ENCODE results near the gene KIF18A. TPM values are rescaled to one million over a fixed set of nuclear protein-coding genes. Genes with fewer than 3 reads are reported as not detected.

Gene KIF18A
- total and polyA plus RNA-seq, 8 donors = 4.2 to 14.1 (median 7.2) TPM

DNA sequence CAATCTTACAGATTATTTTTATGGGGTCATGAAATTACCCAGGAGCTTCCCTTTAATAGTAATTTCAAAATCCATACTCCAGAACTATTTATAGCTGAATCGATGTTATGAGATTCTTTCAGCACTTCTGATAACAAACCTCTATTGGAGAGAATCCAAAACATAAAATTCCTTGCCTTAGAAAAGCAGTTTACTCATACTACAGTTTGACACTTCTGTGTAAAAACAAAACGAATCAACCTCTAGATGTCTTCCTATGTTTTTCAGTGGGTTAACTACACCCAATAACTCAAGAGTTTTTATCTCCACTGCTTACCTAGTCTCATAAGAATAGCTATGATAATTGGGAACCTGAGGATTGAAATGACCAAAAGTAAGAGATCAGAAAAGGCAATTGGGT is 35.6 kb downstream of the KIF18A start:
- no peak for DNase-seq
- intact Hi-C loops (cut with DNase I) = no loop called here
- no peaks in the 10 kb centered on the region for H3K9me3 ChIP-seq
- H3K36me3 ChIP-seq = peaks cover 0 to 4% of the 10 kb centered on the region in 2 donors
- no peak overlapping the region for H3K4me3 ChIP-seq
- TF ChIP-seq, protein P1, sequence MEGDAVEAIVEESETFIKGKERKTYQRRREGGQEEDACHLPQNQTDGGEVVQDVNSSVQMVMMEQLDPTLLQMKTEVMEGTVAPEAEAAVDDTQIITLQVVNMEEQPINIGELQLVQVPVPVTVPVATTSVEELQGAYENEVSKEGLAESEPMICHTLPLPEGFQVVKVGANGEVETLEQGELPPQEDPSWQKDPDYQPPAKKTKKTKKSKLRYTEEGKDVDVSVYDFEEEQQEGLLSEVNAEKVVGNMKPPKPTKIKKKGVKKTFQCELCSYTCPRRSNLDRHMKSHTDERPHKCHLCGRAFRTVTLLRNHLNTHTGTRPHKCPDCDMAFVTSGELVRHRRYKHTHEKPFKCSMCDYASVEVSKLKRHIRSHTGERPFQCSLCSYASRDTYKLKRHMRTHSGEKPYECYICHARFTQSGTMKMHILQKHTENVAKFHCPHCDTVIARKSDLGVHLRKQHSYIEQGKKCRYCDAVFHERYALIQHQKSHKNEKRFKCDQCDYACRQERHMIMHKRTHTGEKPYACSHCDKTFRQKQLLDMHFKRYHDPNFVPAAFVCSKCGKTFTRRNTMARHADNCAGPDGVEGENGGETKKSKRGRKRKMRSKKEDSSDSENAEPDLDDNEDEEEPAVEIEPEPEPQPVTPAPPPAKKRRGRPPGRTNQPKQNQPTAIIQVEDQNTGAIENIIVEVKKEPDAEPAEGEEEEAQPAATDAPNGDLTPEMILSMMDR (IDR thresholded peaks at IDR 0.05) = no peak
- no peaks in the 10 kb centered on the region for H3K27me3 ChIP-seq
- H3K4me1 ChIP-seq = no peaks in the 10 kb centered on the region
- H3K27ac ChIP-seq = no peak overlapping the region
- ATAC-seq = no peak

DNA sequence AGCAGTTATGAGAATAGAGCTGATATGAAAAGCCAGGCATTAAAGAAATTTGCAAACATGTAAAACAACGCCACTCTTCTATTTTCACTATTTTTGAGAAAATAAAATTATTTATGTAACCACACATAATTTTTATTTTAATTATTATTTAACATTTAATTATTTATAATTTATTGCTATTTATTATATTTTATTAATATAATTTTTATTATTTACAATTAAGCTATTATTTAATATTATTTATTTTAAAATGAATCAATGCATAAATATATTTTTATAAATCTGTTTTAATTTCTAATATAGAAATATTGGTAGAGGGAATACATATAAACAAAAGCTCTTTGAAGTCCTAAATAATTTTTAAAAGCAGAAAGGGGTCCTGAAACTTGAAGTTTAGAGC is 36.7 kb downstream of the KIF18A start:
- intact Hi-C loops (cut with DNase I) = no loop called here
- Histone ChIP-seq H3K27ac (no peak overlapping the region), H3K4me3 (no peak overlapping the region), H3K4me1 (no peaks in the 10 kb centered on the region), H3K9me3 (no peaks in the 10 kb centered on the region), H3K36me3 (peaks cover 0 to under 1% of the 10 kb centered on the region in 2 donors), H3K27me3 (no peaks in the 10 kb centered on the region)
- TF ChIP-seq, protein P1 (IDR thresholded peaks at IDR 0.05) = no peak
- ATAC-seq = no peak
- DNase-seq = no peak

DNA sequence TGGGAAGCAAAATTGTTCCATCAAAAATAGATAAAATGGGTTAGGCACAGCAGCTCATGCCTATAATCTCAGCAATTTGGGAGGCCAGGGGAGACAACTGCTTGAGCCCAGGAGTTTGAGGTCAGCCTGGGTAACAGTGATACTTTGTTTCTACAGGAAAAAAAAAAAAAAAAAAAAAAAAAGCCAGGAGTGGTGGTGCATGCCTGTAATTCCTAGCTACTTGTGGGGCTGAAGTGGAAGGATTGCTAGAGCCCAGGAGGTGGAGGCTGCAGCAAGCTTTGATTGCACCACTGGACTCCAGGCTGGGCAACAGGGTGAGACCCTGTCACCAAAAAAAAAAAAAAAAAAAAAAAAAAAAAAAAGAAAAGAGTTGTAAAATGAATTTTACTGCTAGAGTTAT is 49.6 kb downstream of the KIF18A start:
- no peak overlapping the region for H3K4me3 ChIP-seq
- peaks cover 0 to 4% of the 10 kb centered on the region in 2 donors for H3K36me3 ChIP-seq
- no peaks in the 10 kb centered on the region for H3K27me3 ChIP-seq
- peak; percentile 66 for ATAC-seq
- H3K9me3 ChIP-seq = no peaks in the 10 kb centered on the region
- no peaks in the 10 kb centered on the region for H3K4me1 ChIP-seq
- intact Hi-C loops (cut with DNase I) = no loop called here
- no peak overlapping the region for H3K27ac ChIP-seq
- DNase-seq = peak in 2 of 4 donors; percentile 1 to 8
- TF ChIP-seq, protein P1 (IDR thresholded peaks at IDR 0.05) = no peak

DNA sequence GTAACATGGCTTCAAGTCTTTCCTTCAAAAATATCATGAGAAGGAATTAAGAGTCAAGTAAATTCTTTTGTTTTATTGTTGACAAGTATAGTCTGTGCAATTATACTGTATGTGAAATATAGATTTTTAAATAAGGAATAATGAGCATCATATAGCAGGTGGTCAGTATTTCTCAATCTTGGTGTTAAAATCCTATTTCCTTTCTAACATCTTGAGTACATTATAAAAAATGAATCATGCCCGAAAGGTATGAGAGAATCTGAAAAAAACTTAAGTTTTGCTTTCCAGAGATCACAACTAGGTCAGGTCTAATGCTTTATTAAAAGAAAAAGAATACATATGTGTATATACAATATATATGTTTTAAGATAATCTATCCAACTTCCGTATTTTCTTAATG is 53.1 kb downstream of the KIF18A start:
- TF ChIP-seq, protein P1 (IDR thresholded peaks at IDR 0.05) = no peak
- no peak overlapping the region for H3K4me3 ChIP-seq
- ATAC-seq = no peak
- H3K27me3 ChIP-seq = no peaks in the 10 kb centered on the region
- peaks cover 0 to 4% of the 10 kb centered on the region in 2 donors for H3K36me3 ChIP-seq
- intact Hi-C loops (cut with DNase I) = no loop called here
- H3K9me3 ChIP-seq = no peaks in the 10 kb centered on the region
- H3K4me1 ChIP-seq = no peaks in the 10 kb centered on the region
- H3K27ac ChIP-seq = no peak overlapping the region
- no peak for DNase-seq

DNA sequence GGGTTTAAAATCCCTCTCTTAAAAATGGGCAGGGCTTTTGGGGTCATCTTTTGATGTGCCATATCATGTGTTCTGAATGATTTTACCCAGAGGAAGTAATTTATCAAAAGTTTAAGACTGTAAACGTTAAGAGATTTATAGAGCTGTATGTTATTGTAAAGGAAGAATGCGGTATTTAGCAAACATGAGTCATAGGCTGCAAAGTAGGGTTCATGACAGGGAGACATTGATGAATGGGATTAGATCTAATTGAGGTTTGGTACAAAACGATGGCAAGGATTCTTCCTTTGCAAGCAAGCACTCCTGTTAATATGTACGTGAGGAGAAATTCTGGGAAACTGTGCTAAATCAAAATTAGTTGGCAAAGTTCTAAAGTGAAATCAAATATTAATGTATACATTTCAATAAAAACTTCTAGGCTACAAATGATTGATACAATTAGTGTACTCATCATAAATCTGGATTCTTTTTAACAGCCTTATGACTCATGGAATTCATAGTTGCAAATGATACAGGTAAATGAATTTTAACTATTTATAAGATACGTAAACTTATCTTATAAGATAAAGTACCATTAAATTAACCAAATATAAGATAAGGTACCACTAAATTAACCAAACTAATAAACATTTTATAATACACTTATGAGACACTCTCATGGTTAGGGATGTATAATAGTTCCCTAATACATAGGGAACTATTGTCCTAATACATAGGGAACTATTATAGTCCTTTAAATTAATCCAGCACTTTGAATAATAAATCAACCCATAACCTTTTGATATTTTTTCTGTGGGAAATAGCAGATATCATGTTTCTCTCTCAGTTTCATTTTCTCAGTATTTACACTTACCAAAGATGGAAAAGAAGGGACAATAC is 58.4 kb downstream of the KIF18A start:
- Histone ChIP-seq H3K27ac (no peak overlapping the region), H3K27me3 (no peaks in the 10 kb centered on the region), H3K9me3 (no peaks in the 10 kb centered on the region), H3K4me1 (no peaks in the 10 kb centered on the region), H3K36me3 (no peaks in the 10 kb centered on the region), H3K4me3 (no peak overlapping the region)
- intact Hi-C loops (cut with DNase I) = no loop called here
- DNase-seq (no peak), ATAC-seq (no peak)
- TF ChIP-seq, protein P1 (IDR thresholded peaks at IDR 0.05) = no peak

Measured in left lung (tissue), 10 donors.